ENCODE data around the gene DDX1.

DDX1 gene

DNA sequence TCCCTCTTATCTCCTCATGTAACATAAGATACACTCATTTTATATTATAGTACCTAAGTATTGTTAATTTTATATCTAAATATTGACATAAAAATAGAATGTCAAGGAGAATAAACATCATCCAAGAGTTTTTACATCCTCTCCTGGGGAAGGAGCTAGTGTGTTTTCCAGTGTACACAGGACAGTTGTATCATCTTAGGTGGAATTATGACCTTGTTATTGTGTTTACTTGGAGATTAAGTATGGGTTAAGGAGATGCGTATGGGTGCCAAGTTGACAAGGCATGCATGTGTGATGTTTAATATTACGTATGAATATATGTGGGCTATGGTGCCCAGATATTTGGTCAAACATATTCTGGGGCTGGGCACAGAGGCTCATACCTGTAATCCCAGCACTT lies 11.2 kb upstream of the DDX1 start:
- no peaks in the 10 kb centered on the region for H3K9me3 ChIP-seq
- H3K27me3 ChIP-seq: no peaks in the 10 kb centered on the region
- TF ChIP-seq, protein P1, sequence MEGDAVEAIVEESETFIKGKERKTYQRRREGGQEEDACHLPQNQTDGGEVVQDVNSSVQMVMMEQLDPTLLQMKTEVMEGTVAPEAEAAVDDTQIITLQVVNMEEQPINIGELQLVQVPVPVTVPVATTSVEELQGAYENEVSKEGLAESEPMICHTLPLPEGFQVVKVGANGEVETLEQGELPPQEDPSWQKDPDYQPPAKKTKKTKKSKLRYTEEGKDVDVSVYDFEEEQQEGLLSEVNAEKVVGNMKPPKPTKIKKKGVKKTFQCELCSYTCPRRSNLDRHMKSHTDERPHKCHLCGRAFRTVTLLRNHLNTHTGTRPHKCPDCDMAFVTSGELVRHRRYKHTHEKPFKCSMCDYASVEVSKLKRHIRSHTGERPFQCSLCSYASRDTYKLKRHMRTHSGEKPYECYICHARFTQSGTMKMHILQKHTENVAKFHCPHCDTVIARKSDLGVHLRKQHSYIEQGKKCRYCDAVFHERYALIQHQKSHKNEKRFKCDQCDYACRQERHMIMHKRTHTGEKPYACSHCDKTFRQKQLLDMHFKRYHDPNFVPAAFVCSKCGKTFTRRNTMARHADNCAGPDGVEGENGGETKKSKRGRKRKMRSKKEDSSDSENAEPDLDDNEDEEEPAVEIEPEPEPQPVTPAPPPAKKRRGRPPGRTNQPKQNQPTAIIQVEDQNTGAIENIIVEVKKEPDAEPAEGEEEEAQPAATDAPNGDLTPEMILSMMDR (IDR thresholded peaks at IDR 0.05; ENCODE audit: low read depth, low read length): no peak
- no peak overlapping the region for H3K4me3 ChIP-seq (ENCODE audit: low read depth, low read length)
- no peaks in the 10 kb centered on the region for H3K36me3 ChIP-seq
- no peaks in the 10 kb centered on the region; the same call in 1 of the 2 replicates for H3K4me1 ChIP-seq
- DNase-seq: no peak

DNA sequence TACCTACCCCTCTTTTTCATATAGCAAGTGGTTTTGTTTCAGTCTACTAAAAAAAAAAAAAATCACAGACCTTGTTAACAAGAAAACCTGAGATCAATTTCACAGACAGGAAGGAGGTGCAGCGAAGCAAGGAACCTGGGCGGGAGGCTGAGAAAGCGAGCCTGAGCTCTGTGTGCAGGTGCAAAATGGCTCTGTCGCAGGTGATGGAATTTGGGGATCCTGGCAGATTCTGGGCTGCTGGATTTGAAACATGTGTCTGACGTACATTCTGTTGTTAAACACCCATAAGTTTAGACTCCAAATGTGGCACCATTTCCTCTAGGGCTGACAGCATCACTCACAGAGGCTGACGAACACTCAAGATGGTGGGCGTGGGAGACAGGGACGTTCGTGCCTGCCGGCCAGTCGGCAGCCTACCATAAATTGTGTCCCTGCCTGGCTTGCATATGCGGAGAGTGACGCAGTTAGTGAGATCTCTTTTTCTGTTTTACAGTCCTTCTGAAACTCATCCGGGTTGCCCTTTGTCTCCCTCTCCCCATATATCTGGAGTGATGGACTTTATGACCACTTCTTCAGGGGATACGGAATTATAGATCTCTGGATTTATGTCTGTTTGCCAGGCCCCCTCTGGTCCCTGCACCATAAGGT lies 8.8 kb upstream of the DDX1 start:
- H3K4me1 ChIP-seq: no peaks in the 10 kb centered on the region; the same call in 1 of the 2 replicates
- no peak overlapping the region for H3K4me3 ChIP-seq (ENCODE audit: low read depth, low read length)
- no peaks in the 10 kb centered on the region for H3K9me3 ChIP-seq
- H3K36me3 ChIP-seq: no peaks in the 10 kb centered on the region
- H3K27me3 ChIP-seq: no peaks in the 10 kb centered on the region
- DNase-seq: no peak
- TF ChIP-seq, protein P1 (IDR thresholded peaks at IDR 0.05; ENCODE audit: low read depth, low read length): no peak

DNA sequence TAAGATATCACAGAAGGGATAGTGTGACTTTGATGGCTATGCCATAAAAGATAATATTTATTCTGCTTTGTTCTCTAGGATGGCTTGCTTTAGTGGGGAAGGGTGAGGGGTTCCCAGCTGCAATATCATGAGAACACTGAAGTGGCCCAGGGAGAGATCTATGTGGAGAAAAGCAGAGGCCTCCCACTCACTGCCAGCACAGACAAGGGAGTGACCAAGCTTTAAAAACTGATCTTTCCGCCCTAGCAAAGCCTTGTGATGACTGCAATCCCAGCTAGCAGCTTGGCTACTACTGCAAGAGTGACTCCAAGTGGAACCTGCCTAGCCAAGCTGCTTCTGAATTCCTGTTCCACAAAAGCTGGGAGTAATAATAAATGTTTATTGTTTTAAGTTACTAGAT lies 7.8 kb upstream of the DDX1 start:
- Histone ChIP-seq H3K27me3 (no peaks in the 10 kb centered on the region), H3K4me3 (ENCODE audit: low read depth, low read length) (no peak overlapping the region), H3K9me3 (no peaks in the 10 kb centered on the region), H3K36me3 (no peaks in the 10 kb centered on the region), H3K4me1 (no peaks in the 10 kb centered on the region; the same call in 1 of the 2 replicates)
- no peak for DNase-seq
- TF ChIP-seq, protein P1 (IDR thresholded peaks at IDR 0.05; ENCODE audit: low read depth, low read length): no peak

DNA sequence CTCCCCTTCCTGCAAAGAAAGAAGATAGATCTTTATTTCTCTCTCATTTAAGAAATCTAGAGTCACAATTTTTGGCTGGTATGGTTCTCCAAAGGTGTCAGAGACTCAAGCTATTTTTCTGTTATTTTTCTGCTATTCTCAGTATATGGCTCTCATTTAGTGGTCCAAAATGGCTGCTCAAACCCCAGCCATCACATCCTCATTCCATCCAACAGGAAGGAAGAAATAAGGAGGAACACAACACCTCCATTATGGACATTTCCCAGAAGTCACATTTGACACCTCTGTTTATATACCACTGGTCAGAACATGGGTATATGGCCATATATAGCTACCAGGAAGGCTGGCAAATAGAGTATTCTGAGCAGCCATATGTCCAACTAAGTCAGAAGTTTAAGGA lies 7.4 kb upstream of the DDX1 start:
- TF ChIP-seq, protein P1 (IDR thresholded peaks at IDR 0.05; ENCODE audit: low read depth, low read length): no peak
- Histone ChIP-seq H3K4me3 (ENCODE audit: low read depth, low read length) (no peak overlapping the region), H3K27me3 (no peaks in the 10 kb centered on the region), H3K36me3 (no peaks in the 10 kb centered on the region), H3K9me3 (no peaks in the 10 kb centered on the region), H3K4me1 (no peaks in the 10 kb centered on the region; the same call in 1 of the 2 replicates)
- DNase-seq: no peak

DNA sequence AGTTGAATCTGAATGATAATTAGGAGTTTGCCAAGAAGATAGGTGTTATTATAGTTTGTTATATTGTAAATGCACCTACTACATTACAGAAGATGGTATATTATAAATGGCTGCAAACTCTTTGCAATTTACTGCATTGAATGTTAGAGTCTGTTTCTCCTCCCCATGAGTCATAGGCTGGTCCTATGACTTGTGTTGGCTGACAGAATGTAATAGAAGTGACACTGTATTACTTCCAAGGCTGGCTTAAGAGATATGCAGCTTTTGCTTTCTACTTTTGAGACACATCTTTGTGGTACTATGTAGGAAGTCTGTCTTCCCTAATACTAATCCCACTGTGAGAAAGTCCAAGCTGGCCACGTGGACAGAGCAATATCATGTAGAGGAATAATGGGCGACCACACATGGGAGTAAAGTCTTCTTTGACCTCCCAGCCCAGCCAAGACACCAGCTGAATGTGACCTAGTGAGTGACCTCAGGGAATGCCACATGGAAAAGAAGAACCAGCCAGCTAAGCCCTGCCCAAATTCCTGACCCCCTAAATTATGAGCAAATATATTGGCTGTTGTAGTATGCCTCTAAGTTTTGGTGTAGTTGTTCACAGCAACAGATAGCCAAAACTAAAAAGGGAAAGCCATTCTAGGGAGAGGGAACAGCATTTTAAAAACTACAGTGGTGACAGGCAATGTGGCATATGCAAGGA lies 6.8 kb upstream of the DDX1 start:
- DNase-seq: no peak
- no peaks in the 10 kb centered on the region for H3K36me3 ChIP-seq
- TF ChIP-seq, protein P1 (IDR thresholded peaks at IDR 0.05; ENCODE audit: low read depth, low read length): no peak
- H3K27me3 ChIP-seq: no peaks in the 10 kb centered on the region
- no peaks in the 10 kb centered on the region for H3K4me1 ChIP-seq
- H3K4me3 ChIP-seq (ENCODE audit: low read depth, low read length): no peak overlapping the region
- no peaks in the 10 kb centered on the region for H3K9me3 ChIP-seq

DNA sequence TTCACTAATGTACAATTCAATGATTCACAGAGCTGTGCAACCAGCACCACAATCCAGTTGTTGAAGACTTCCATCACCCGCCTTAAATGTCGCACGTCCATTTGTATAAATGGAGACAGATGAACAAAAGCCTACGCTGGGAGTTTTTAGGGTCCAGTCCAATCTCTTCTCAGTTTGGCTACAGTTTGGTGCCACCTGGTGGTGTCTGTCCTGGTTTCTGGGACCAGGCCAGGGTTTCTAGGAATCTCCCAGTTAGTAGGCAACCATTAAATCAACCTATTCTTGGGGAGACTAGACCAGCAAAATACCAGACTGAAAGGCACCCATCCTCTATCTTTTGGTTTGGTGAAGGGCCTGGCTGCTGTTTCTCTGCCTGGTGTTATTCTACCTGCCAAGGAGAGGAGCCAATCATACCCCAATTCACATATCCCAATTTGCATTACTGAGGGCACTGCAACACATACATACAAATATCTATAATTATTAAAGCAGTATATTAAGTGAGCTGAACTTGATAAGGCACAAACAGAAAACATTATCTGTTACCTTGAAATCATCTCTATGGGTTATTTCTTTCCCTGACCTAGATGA lies 3.2 kb upstream of the DDX1 start:
- H3K9me3 ChIP-seq: no peaks in the 10 kb centered on the region
- H3K4me1 ChIP-seq: no peaks in the 10 kb centered on the region
- no peak overlapping the region for H3K4me3 ChIP-seq (ENCODE audit: low read depth, low read length)
- peaks cover 4% of the 10 kb centered on the region for H3K36me3 ChIP-seq
- H3K27me3 ChIP-seq: no peaks in the 10 kb centered on the region
- TF ChIP-seq, protein P1 (IDR thresholded peaks at IDR 0.05; ENCODE audit: low read depth, low read length): peak; percentile 90
- DNase-seq: peak; percentile 81
